Body of pancreas (tissue), 4 donors: ENCODE results near the gene TMEM247. TPM values are rescaled to one million over a fixed set of nuclear protein-coding genes. Genes with fewer than 3 reads are reported as not detected.
"Not testable (repeated sequence)": the region's sequence is repeated elsewhere in the genome, so short reads cannot be mapped to it uniquely, and the experiment has no call there.

Experiments
- ATAC-seq: fragments of 150-250 bp; one replicate; pipeline ENCODE4 v1.9.1; 2016
- DNase-seq, 4 donors: peaks; one replicate each; pipeline ENCODE4 v3.0.0-alpha.2; 2019
- H3K27ac ChIP-seq, 4 donors: fragments of 200-600 bp; sonication (generic); 1 replicate in 3 of 4; 2 replicates in 1 of 4; pipeline versions ENCODE4 v1.5.1 to v1.6.1; 2016 to 2019; ENCODE audit warnings: mild to moderate bottlenecking in 1 of 4, mixed read lengths in 1 of 4, moderate library complexity in 1 of 4
- H3K27me3 ChIP-seq, 2 donors: fragments of 200-600 bp; sonication (generic); one replicate each; pipeline ENCODE4 v1.6.0; 2016; ENCODE audit warnings: mild to moderate bottlenecking in 1 of 2
- H3K36me3 ChIP-seq, 2 donors: fragments of 200-600 bp; sonication (generic); replicated peaks in 1 of 2; 2 replicates each; pipeline ENCODE4 v1.5.1; 2016; ENCODE audit warnings: low read depth in 2 of 2; ENCODE audit not compliant: insufficient read depth in 1 of 2
- H3K4me1 ChIP-seq: fragments of 200-600 bp; sonication (generic); one replicate; pipeline ENCODE4 v1.6.0; 2016
- H3K4me3 ChIP-seq, 2 donors: fragments of 200-600 bp; sonication (generic); 1 replicate in 1 of 2; 2 replicates in 1 of 2; pipeline ENCODE4 v1.5.1; 2016 to 2019
- H3K9me3 ChIP-seq, 3 donors: fragments of 200-600 bp; sonication (generic); 1 replicate in 2 of 3; 2 replicates in 1 of 3; pipeline ENCODE4 v1.5.1; 2016
- CTCF ChIP-seq, 7 experiments: fragments of 450-650 bp in 4 of 7; fragments of 200-600 bp in 3 of 7; sonication (generic) in 3 of 7; IDR thresholded peaks; one replicate each; pipeline ENCODE4 v1.5.1; 2016 to 2019; ENCODE audit warnings: antibody characterized with exemption in 7 of 7
- POLR2A ChIP-seq, 3 donors: fragments of 450-650 bp; IDR thresholded peaks; one replicate each; pipeline ENCODE4 v1.6.1; 2016; ENCODE audit warnings: antibody characterized with exemption in 3 of 3, mild to moderate bottlenecking in 2 of 3
- WGBS, 2 donors: methylation state at CpG; one replicate each; pipeline ENCODE4 v1.1.5; 2017; 5-methylcytosine and 5-hydroxymethylcytosine counted together
- intact Hi-C: fragments of 100-400 bp; cut with DNase I; formaldehyde crosslinking; loops from one replicate; pipeline ENCODE4 v1.15.1; 2023
- total RNA-seq, 2 donors: library from RNA; depleted of rRNA; stranded (reverse); fragments of >200 nt; gene quantifications; one replicate each; pipeline ENCODE4 v1.1.0, GENCODE V29; 2016

TMEM247 gene
- total RNA-seq, 2 donors from 2014 or later = not detected

GRCh38 chr2:46469116-46469515, 10.2 kb upstream of the TMEM247 start:
- no peak overlapping the region for H3K4me3 ChIP-seq
- no peaks in the 10 kb centered on the region for H3K36me3 ChIP-seq
- no peak for DNase-seq
- ATAC-seq = no peak
- H3K27me3 ChIP-seq = no peaks in the 10 kb centered on the region
- WGBS, 2 donors = 78 to 88% methylated on average over 6 of the region's 6 CpGs
- H3K27ac ChIP-seq = no peak overlapping the region
- TF ChIP-seq CTCF (IDR thresholded peaks at IDR 0.05) (no peak), POLR2A (IDR thresholded peaks at IDR 0.05) (no peak)
- no peaks in the 10 kb centered on the region for H3K4me1 ChIP-seq
- intact Hi-C loops = loop anchor here (5.0 kb wide), 1 partner anchor 178 kb away; no protein-coding TSS in a partner anchor
- no peaks in the 10 kb centered on the region for H3K9me3 ChIP-seq

GRCh38 chr2:46469700-46470099, 9.7 kb upstream of the TMEM247 start:
- 71 to 86% methylated on average over 2 of the region's 2 CpGs for WGBS, 2 donors
- no peak for DNase-seq
- no peak for ATAC-seq
- Histone ChIP-seq H3K27ac (peak overlapping the region in 1 of 4 donors; percentile 25), H3K4me3 (no peak overlapping the region), H3K9me3 (no peaks in the 10 kb centered on the region), H3K4me1 (no peaks in the 10 kb centered on the region), H3K36me3 (no peaks in the 10 kb centered on the region), H3K27me3 (no peaks in the 10 kb centered on the region)
- intact Hi-C loops = loop anchor here (5.0 kb wide), 1 partner anchor 178 kb away; no protein-coding TSS in a partner anchor
- TF ChIP-seq POLR2A (IDR thresholded peaks at IDR 0.05) (no peak), CTCF (IDR thresholded peaks at IDR 0.05) (no peak)

GRCh38 chr2:46470114-46470628, 9.2 kb upstream of the TMEM247 start:
- H3K4me1 ChIP-seq = no peaks in the 10 kb centered on the region
- H3K36me3 ChIP-seq = no peaks in the 10 kb centered on the region
- no peak for ATAC-seq
- H3K9me3 ChIP-seq = no peaks in the 10 kb centered on the region
- peak in 1 of 4 donors; percentile 47 for DNase-seq
- H3K4me3 ChIP-seq = no peak overlapping the region
- WGBS, 2 donors = 69 to 89% methylated on average over 7 of the region's 7 CpGs
- peak overlapping the region in 1 of 4 donors; percentile 25 for H3K27ac ChIP-seq
- no peak for TF ChIP-seq CTCF (IDR thresholded peaks at IDR 0.05)
- TF ChIP-seq POLR2A (IDR thresholded peaks at IDR 0.05) = no peak
- no peaks in the 10 kb centered on the region for H3K27me3 ChIP-seq
- intact Hi-C loops = no loop called here

GRCh38 chr2:46471019-46471583, 8.3 kb upstream of the TMEM247 start:
- 85 to 90% methylated on average over 5 of the region's 5 CpGs for WGBS, 2 donors
- ATAC-seq (no peak), DNase-seq (no peak)
- intact Hi-C loops = no loop called here
- TF ChIP-seq CTCF (IDR thresholded peaks at IDR 0.05) (no peak), POLR2A (IDR thresholded peaks at IDR 0.05) (no peak)
- Histone ChIP-seq H3K36me3 (no peaks in the 10 kb centered on the region), H3K9me3 (no peaks in the 10 kb centered on the region), H3K4me1 (no peaks in the 10 kb centered on the region), H3K27ac (peak overlapping the region in 1 of 4 donors; percentile 8), H3K4me3 (no peak overlapping the region), H3K27me3 (no peaks in the 10 kb centered on the region)

- ATAC-seq = no peak
- intact Hi-C loops = no loop called here
Measured at GRCh38 chr2:46471697-46472096, 7.7 kb upstream of the TMEM247 start.

GRCh38 chr2:46472165-46472564, 7.2 kb upstream of the TMEM247 start:
- H3K27me3 ChIP-seq, H3K36me3 ChIP-seq, H3K27ac ChIP-seq, H3K9me3 ChIP-seq, ATAC-seq, H3K4me3 ChIP-seq, H3K4me1 ChIP-seq, DNase-seq, intact Hi-C loops: not testable (repeated sequence)
- 92 to 97% methylated on average over 5 of the region's 5 CpGs for WGBS, 2 donors

More at GRCh38 chr2:46471697-46472096, 7.7 kb upstream of the TMEM247 start:
- H3K4me1 ChIP-seq = no peaks in the 10 kb centered on the region
- no peak overlapping the region for H3K4me3 ChIP-seq
- no peaks in the 10 kb centered on the region for H3K36me3 ChIP-seq
- H3K9me3 ChIP-seq = no peaks in the 10 kb centered on the region
- H3K27me3 ChIP-seq = no peaks in the 10 kb centered on the region
- H3K27ac ChIP-seq = no peak overlapping the region
- no peak for TF ChIP-seq POLR2A (IDR thresholded peaks at IDR 0.05)
- no peak for TF ChIP-seq CTCF (IDR thresholded peaks at IDR 0.05)
- DNase-seq = no peak
- WGBS, 2 donors = 85 to 86% methylated on average over 1 of the region's 1 CpG

- intact Hi-C loops, H3K4me1 ChIP-seq, H3K27me3 ChIP-seq, H3K36me3 ChIP-seq, H3K27ac ChIP-seq, DNase-seq, ATAC-seq, H3K9me3 ChIP-seq, H3K4me3 ChIP-seq: not testable (repeated sequence)
- 60 to 64% methylated on average over 7 to 8 of the region's 8 CpGs for WGBS, 2 donors
Measured at GRCh38 chr2:46477462-46477861, 1.9 kb upstream of the TMEM247 start.
